Left lobe of liver (tissue), 2 donors: Measurements from ENCODE around the gene FUT7. TPM values are rescaled to one million over a fixed set of nuclear protein-coding genes. Genes with fewer than 3 reads are reported as not detected.
"Not testable (repeated sequence)": the region's sequence is repeated elsewhere in the genome, so short reads cannot be mapped to it uniquely, and the experiment has no call there.

Experiments
- ATAC-seq: fragments of 200-7000 bp; cut with Tn5 transposase; one replicate; pipeline ENCODE4 v1.9.1; 2020; ENCODE audit warnings: mild to moderate bottlenecking, moderate library complexity
- DNase-seq: peaks from one replicate; pipeline ENCODE4 v3.0.0-alpha.2; 2020; ENCODE audit warnings: low spot score
- total RNA-seq: library from RNA; stranded (reverse); gene quantifications from one replicate; pipeline ENCODE4 v1.2.1, GENCODE V29; 2021
- donor health status: DM: no; HTN: no; CAD: no; lungs with moderate emphysema.
- donor health status: DM: no; HTN: yes; CAD: no.

The FUT7 gene
- total RNA-seq, 1 donor from 2014 or later, result 0.08 TPM

DNA sequence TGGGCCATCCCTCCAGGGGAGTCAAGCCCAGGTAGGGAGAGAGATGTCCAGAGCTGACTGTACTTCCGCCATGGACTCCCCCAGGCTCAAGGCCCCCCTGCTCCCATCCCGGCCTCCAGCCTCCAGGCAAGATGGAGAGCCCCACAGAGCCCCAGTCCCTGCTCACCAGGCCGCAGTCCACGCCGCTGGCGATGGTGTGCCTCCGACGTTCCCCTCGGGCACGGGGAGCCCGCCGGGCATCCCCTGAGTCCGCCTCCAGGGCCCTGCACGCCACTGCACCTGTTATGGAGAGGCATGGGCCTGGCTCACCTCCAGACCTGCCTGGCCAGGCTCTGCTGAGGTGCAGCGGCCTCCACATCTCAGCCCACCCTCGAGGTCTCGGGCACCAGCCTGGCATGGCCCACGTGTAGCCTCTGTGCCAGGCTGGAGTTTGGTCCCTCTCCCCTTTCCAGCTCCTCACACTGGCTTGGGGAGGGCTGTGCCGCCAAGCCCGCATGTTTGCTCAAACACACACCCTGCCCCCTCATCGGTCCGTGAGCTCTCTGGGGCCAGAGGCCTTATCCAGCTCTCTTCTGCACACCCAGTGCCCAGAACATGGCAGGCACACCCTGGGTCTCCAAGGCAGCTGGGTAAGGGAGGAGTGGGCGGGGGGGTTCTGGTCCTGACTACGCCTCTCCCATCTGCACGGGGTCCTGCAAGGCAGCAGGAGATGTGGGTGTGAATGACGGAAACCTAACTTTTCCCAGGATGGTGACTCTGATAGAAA is 34.4 kb upstream of the FUT7 start:
- no peak for ATAC-seq
- DNase-seq, result no peak

- ATAC-seq, result no peak
- DNase-seq, result no peak
These were observed 33.6 kb upstream of the FUT7 start for GRCh38 chr9:137065336-137065967.

- DNase-seq, result no peak
- ATAC-seq, result no peak
These were observed 32.9 kb upstream of the FUT7 start for GRCh38 chr9:137064880-137065164.

GRCh38 chr9:137064027-137064879 is 32.4 kb upstream of the FUT7 start:
- DNase-seq, result peak; percentile 75

GRCh38 chr9:137063311-137064026 is 31.6 kb upstream of the FUT7 start:
- ATAC-seq (no peak), DNase-seq (no peak)

More at GRCh38 chr9:137064027-137064879, 32.4 kb upstream of the FUT7 start:
- peak; percentile 91 for ATAC-seq

- DNase-seq, ATAC-seq: not testable (repeated sequence)
These were observed 30.9 kb upstream of the FUT7 start for GRCh38 chr9:137062798-137063197.

- DNase-seq (no peak), ATAC-seq (no peak)
These were observed 30.5 kb upstream of the FUT7 start for GRCh38 chr9:137062384-137062783.

GRCh38 chr9:137058521-137059234 is 26.8 kb upstream of the FUT7 start:
- ATAC-seq (no peak), DNase-seq (no peak)

- DNase-seq, result no peak
- ATAC-seq, result no peak
These were observed 25.7 kb upstream of the FUT7 start for GRCh38 chr9:137057545-137057944.

DNA sequence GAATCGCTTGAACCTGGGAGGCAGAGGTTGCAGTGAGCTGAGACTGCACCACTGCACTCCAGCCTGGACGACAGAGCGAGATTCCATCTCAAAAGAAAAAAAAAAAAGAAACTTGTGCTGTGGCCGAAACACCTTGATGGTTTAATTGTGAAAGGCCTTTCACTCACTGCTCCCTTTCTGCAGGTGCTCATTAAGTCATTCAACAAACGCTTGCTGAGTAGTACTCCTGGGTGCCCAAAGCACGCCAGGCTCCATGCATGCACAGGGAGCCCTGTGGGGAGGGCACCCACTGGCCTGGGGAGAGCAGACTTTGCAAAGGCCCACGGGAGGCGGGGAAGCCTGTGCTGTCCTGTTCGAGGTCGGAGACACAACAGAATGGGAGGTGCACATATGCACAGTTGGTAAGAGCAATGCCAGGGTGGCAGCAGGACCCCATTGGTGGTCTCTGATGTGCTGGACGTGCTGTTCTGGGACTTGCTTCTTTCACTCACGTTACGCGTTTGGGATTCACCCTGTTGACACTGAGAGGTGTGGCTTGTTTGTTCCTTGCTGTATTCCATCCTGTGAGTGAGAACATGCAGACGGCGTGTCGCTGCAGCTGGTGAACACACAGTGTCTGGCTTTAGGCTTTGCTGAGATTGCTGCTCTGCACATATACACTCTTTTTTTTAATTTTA is 25.0 kb upstream of the FUT7 start:
- DNase-seq, result no peak
- no peak for ATAC-seq

DNA sequence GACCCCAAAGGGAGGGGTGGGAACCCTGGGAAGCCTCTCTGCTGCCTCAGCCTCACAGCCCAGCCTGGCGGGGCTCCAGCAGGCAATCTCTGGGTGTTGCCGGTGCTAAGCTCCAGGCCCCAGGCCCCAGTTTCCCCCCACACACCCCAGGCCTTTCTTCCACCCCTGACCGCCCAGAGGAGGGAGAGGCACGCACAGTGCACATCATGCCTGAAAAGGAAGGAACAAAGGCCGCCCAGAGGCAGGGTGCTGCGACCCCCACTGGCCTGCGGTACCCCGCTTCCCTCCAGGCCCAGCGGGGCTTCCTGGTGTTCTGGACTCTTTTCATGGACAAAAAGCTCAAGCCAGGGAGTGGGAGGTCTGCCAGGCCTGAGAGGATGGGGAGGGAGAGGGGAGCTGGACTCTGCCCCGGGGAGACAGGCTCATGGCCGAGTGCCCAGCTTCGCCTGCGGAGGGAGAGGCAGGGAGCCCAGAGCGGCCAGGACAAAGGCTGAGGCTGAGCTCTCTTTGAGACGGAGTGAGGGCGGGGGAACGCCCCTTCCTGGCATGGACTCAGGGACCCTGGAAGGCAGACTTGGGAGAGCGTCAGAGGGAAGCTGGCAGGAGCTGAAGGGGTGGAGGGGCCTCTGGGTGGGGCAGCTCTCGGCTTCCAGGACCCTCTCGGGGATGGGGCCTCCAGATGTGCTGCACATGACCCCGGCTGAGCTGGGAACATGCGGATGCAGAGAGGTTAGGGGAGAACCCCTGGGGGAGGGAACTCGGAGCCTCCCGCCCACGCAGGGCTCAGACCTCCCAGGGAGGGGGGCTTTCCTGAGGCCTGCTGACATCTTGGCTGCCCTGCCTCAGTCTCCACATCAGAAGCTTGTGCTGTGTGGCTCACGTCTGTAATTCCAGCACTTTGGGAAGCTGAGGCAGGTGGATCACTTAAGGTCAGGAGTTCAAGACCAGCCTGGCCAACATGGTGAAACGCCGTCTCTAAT is 23.8 kb upstream of the FUT7 start:
- ATAC-seq (peak; percentile 77), DNase-seq (peak; percentile 97)

DNA sequence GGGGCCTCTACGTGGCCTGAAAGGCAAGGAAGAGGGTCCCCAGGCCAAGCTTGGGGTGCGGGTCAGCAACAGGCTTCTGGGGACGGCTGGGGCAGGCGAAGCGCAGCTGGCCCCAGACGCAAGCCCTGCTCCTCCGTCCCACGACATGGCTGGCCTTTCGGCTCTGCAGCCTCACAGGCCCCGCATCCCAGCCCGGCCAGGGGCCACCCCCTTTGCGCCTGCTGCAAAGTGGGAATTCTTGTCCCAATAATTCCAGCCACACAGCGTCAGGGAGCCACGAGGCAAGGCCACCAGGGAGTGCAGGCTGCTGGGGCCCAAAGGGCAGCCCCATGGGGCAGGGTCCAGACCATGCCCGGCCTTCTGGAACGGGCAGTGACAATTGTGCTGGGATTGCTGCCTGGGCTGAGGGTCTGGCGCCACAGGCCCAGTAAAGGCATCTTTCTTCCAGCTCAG is 23.1 kb upstream of the FUT7 start:
- DNase-seq (peak; percentile 87), ATAC-seq (peak; percentile 73)

DNA sequence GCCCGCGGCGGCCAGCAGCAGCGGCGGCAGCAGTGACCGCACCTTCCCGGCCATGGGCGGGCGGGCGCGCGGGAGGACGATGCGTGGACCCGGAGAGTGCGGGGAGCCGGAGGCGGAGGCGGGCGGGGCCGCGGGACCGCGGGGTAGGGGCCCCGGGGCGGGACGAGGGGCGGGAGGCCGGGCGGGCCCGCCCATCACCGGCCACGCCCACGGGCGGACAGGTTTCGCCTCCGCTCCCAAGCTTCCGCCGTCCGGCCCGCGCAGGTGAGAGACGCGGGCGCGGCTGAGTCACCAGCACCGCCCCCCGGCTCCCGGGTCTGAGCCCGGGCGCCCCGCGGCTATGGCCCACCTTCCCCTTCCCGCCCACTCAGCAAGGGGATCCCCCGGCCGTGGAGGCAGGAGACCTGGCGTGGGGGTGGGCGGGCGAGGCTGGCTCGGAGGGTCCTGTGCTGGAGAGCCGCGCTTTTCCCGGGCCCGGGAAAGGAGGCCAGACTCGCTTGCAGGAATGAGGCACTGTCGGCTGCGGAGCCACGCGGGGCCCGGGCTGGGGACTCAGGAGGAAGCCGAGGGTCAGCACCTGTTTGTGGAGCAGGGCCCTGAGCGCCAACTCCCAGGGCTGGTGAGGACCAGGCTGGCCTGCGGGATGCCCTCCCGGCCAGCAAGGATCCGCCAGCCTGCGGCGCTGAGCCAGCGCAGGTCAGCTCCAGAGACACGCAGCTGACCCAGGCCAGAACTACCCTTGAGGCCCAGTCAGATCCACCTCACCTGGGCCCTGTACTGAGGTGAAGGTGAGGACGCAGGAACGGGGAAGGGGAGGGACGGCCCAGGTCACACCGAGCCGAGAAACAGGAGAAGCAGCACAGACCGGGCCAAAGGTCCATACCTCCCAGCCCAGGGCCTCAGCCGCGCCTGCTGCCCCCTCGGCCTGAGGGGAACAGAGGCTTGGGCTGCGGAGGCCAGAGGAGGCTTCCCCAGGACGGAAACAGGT is 22.4 kb upstream of the FUT7 start, which contains the start of gene ENTPD2:
TSS of gene ENTPD2 (minus strand) at position 118 of the 988 bp plus-strand sequence. CDS start at position 54, 64 bp downstream.
- ATAC-seq (peak; percentile 71), DNase-seq (peak; percentile 84)

GRCh38 chr9:137052998-137053943 is 21.4 kb upstream of the FUT7 start:
- DNase-seq (no peak), ATAC-seq (no peak)

GRCh38 chr9:137052293-137052692 is 20.4 kb upstream of the FUT7 start:
- no peak for DNase-seq
- no peak for ATAC-seq

DNA sequence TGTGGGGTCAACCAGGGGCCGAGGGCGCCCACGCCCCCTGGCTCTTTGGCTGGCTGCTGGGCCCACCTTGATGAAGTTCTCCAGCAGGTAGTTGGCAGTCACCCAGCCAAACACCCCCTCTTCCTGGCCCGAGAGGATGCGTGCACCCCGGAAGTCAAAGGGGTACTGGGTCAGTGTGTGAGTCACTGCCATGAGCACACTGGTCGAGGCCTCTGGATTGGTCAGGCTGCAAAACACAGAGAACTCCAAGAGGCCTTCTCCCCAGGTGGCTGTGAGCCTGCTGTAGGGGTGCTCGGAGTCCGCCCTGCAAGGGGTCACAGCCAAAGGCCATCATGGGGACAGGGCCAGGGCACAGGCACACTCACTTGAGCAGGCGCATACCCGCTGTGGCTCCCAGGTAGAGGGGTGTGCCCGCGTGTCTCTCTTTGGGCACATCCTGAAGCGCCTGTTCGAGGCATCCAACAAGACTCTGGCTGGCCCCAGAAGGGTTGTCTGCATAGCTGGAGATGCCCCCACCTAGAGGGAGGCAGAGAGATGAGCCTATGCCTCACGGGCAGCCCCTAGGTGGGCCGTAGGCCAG is 19.3 kb upstream of the FUT7 start:
- DNase-seq (no peak), ATAC-seq (no peak)
